Panc1 (cell line): ENCODE results near the gene NR2F6.

Source experiments
- POLR2AphosphoS5 ChIP-seq: IDR thresholded peaks from 2 replicates; pipeline ENCODE4 v1.6.1; 2012; ENCODE audit warnings: mild to moderate bottlenecking, low read depth, low read length, moderate library complexity
- TCF7L2 ChIP-seq: IDR thresholded peaks from 2 replicates; pipeline ENCODE4 v1.6.1; 2011; ENCODE audit warnings: mild to moderate bottlenecking, low read depth, low read length, inconsistent platforms
- TF ChIP-seq, protein P1 (sequence below): fragments of 450-650 bp; IDR thresholded peaks from 2 replicates; pipeline ENCODE4 v1.5.1; 2017; ENCODE audit warnings: mild to moderate bottlenecking
- TF ChIP-seq, protein P2 (sequence below), 2 experiments: IDR thresholded peaks; 2 replicates each; pipeline ENCODE4 v1.6.1; 2011 to 2012; ENCODE audit warnings: low read depth in 2 of 2, control low read depth in 1 of 2, low read length in 1 of 2, mild to moderate bottlenecking in 1 of 2, moderate library complexity in 1 of 2; ENCODE audit not compliant: insufficient read depth in 1 of 2

DNA sequence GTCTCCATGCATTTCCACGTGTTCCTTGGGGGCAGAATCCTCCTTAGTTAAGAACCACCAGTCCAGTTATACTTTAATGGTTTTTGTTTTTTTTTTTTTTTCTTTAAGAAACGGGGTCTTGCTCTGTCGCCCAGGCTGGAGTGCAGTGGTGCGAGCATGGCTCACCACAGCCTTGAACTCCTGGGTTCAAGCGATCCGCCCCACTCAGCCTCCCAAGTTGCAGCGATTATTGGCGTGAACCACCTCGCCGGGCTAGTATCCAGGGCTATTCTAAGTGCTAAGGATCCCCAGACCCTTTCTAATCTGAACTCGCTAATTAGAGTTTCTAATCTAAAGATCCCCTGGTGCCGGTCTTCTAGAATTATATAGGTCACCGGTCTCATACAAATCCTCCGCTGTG lies 47.9 kb upstream of the NR2F6 start:
- TF ChIP-seq, protein P1, sequence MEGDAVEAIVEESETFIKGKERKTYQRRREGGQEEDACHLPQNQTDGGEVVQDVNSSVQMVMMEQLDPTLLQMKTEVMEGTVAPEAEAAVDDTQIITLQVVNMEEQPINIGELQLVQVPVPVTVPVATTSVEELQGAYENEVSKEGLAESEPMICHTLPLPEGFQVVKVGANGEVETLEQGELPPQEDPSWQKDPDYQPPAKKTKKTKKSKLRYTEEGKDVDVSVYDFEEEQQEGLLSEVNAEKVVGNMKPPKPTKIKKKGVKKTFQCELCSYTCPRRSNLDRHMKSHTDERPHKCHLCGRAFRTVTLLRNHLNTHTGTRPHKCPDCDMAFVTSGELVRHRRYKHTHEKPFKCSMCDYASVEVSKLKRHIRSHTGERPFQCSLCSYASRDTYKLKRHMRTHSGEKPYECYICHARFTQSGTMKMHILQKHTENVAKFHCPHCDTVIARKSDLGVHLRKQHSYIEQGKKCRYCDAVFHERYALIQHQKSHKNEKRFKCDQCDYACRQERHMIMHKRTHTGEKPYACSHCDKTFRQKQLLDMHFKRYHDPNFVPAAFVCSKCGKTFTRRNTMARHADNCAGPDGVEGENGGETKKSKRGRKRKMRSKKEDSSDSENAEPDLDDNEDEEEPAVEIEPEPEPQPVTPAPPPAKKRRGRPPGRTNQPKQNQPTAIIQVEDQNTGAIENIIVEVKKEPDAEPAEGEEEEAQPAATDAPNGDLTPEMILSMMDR, result no peak
- TF ChIP-seq POLR2AphosphoS5 (no peak), TCF7L2 (no peak)
- TF ChIP-seq, protein P2, sequence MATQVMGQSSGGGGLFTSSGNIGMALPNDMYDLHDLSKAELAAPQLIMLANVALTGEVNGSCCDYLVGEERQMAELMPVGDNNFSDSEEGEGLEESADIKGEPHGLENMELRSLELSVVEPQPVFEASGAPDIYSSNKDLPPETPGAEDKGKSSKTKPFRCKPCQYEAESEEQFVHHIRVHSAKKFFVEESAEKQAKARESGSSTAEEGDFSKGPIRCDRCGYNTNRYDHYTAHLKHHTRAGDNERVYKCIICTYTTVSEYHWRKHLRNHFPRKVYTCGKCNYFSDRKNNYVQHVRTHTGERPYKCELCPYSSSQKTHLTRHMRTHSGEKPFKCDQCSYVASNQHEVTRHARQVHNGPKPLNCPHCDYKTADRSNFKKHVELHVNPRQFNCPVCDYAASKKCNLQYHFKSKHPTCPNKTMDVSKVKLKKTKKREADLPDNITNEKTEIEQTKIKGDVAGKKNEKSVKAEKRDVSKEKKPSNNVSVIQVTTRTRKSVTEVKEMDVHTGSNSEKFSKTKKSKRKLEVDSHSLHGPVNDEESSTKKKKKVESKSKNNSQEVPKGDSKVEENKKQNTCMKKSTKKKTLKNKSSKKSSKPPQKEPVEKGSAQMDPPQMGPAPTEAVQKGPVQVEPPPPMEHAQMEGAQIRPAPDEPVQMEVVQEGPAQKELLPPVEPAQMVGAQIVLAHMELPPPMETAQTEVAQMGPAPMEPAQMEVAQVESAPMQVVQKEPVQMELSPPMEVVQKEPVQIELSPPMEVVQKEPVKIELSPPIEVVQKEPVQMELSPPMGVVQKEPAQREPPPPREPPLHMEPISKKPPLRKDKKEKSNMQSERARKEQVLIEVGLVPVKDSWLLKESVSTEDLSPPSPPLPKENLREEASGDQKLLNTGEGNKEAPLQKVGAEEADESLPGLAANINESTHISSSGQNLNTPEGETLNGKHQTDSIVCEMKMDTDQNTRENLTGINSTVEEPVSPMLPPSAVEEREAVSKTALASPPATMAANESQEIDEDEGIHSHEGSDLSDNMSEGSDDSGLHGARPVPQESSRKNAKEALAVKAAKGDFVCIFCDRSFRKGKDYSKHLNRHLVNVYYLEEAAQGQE (IDR thresholded peaks at IDR 0.05; ENCODE audit: insufficient read depth in 1 of 2, low read depth in 2 of 2, low read length in 1 of 2), result no peak
